ENCODE measurements around the gene TUBB6. TPM values are rescaled to one million over a fixed set of nuclear protein-coding genes. Genes with fewer than 3 reads are reported as not detected.

The TUBB6 gene
- total RNA-seq, 1 donor from 2014 or later: 861 TPM

GRCh38 chr18:12313530-12314245 lies 5.6 kb downstream of the TUBB6 start:
- peak in 1 of 2 donors; percentile 17 for DNase-seq (ENCODE audit: low read depth in 2 of 2)

GRCh38 chr18:12314591-12315305 lies 6.7 kb downstream of the TUBB6 start:
- DNase-seq (ENCODE audit: low read depth in 2 of 2): no peak

- DNase-seq (ENCODE audit: low read depth in 2 of 2): peak in 1 of 2 donors; percentile 17
These were observed 7.4 kb downstream of the TUBB6 start for GRCh38 chr18:12315490-12315889.

- DNase-seq (ENCODE audit: low read depth in 2 of 2): no peak
These were observed 7.9 kb downstream of the TUBB6 start for GRCh38 chr18:12315911-12316310.

- DNase-seq (ENCODE audit: low read depth in 2 of 2): peak; percentile 64 to 68
These were observed 9.8 kb downstream of the TUBB6 start for GRCh38 chr18:12317664-12318333.

GRCh38 chr18:12318334-12318697 lies 10.3 kb downstream of the TUBB6 start:
- peak in 1 of 2 donors; percentile 29 for DNase-seq (ENCODE audit: low read depth in 2 of 2)

- no peak for DNase-seq (ENCODE audit: low read depth in 2 of 2)
These were observed 10.8 kb downstream of the TUBB6 start for GRCh38 chr18:12318857-12319256.

GRCh38 chr18:12321333-12321732 lies 13.3 kb downstream of the TUBB6 start:
- no peak for DNase-seq (ENCODE audit: low read depth in 2 of 2)

GRCh38 chr18:12324991-12325725 lies 17.1 kb downstream of the TUBB6 start:
- no peak for DNase-seq (ENCODE audit: low read depth in 2 of 2)

- DNase-seq (ENCODE audit: low read depth in 2 of 2): no peak
These were observed 17.7 kb downstream of the TUBB6 start for GRCh38 chr18:12325726-12326245.

- DNase-seq (ENCODE audit: low read depth in 2 of 2): no peak
These were observed 18.8 kb downstream of the TUBB6 start for GRCh38 chr18:12326711-12327460.

GRCh38 chr18:12327510-12328178 lies 19.6 kb downstream of the TUBB6 start:
- peak; percentile 82 to 89 for DNase-seq (ENCODE audit: low read depth in 2 of 2)

GRCh38 chr18:12328179-12328823 lies 20.3 kb downstream of the TUBB6 start:
- no peak for DNase-seq (ENCODE audit: low read depth in 2 of 2)

- DNase-seq (ENCODE audit: low read depth in 2 of 2): no peak
These were observed 21.2 kb downstream of the TUBB6 start for GRCh38 chr18:12329125-12329698.

- DNase-seq (ENCODE audit: low read depth in 2 of 2): no peak
These were observed 22.7 kb downstream of the TUBB6 start for GRCh38 chr18:12330766-12331165.

- no peak for DNase-seq (ENCODE audit: low read depth in 2 of 2)
These were observed 25.7 kb downstream of the TUBB6 start for GRCh38 chr18:12333506-12334290.

- DNase-seq (ENCODE audit: low read depth in 2 of 2): no peak
These were observed 26.3 kb downstream of the TUBB6 start for GRCh38 chr18:12334366-12334808.

GRCh38 chr18:12334863-12335262 lies 26.8 kb downstream of the TUBB6 start:
- DNase-seq (ENCODE audit: low read depth in 2 of 2): no peak

- DNase-seq (ENCODE audit: low read depth in 2 of 2): no peak
These were observed 27.5 kb downstream of the TUBB6 start for GRCh38 chr18:12335503-12335902.

All from lung microvascular endothelial cell (primary cell).